Transverse colon (tissue), 4 donors: ENCODE data around the gene DNAI2. TPM values are rescaled to one million over a fixed set of nuclear protein-coding genes. Genes with fewer than 3 reads are reported as not detected.

Experiments used
- DNase-seq: peaks from one replicate; pipeline ENCODE4 v3.0.0-alpha.2; 2019
- H3K27ac ChIP-seq, 4 donors: fragments of 200-600 bp; sonication (generic); 2 replicates each; pipeline ENCODE4 v1.5.1; 2016 to 2018; ENCODE audit warnings: inconsistent platforms in 4 of 4
- H3K27me3 ChIP-seq: fragments of 200-600 bp; sonication (generic); 2 replicates; pipeline ENCODE4 v1.5.1; 2017; ENCODE audit warnings: inconsistent platforms
- H3K36me3 ChIP-seq, 4 donors: fragments of 200-600 bp; sonication (generic); 2 replicates each; pipeline ENCODE4 v1.5.1; 2017 to 2019; ENCODE audit warnings: inconsistent platforms in 4 of 4
- H3K4me1 ChIP-seq, 4 donors: fragments of 200-600 bp; sonication (generic); 2 replicates each; pipeline ENCODE4 v1.5.1; 2017 to 2020; ENCODE audit warnings: inconsistent platforms in 4 of 4
- H3K4me3 ChIP-seq, 4 donors: fragments of 200-600 bp; sonication (generic); 1 replicate in 1 of 4; 2 replicates in 3 of 4; pipeline versions ENCODE4 v1.5.1 to v1.6.1; 2017 to 2019; ENCODE audit warnings: inconsistent platforms in 4 of 4
- H3K9me3 ChIP-seq, 2 donors: fragments of 200-600 bp; sonication (generic); 2 replicates each; pipeline ENCODE4 v1.5.1; 2017 to 2019; ENCODE audit warnings: inconsistent platforms in 2 of 2
- CTCF ChIP-seq, 5 experiments: fragments of 200-600 bp in 3 of 5; fragments of 450-650 bp in 2 of 5; sonication (generic) in 3 of 5; IDR thresholded peaks; 1 replicate in 2 of 5; 2 replicates in 3 of 5; pipeline ENCODE4 v1.5.1; 2016 to 2017; ENCODE audit warnings: antibody characterized with exemption in 5 of 5, inconsistent platforms in 3 of 5, mild to moderate bottlenecking in 2 of 5, moderate library complexity in 1 of 5
- EP300 ChIP-seq: sonication (generic); formaldehyde crosslinking; IDR thresholded peaks from one replicate; pipeline ENCODE4 v1.6.1; 2017; ENCODE audit warnings: antibody characterized with exemption, low read depth
- POLR2A ChIP-seq: fragments of 450-650 bp; IDR thresholded peaks from one replicate; pipeline ENCODE4 v1.6.1; 2016; ENCODE audit warnings: antibody characterized with exemption, mild to moderate bottlenecking, moderate library complexity
- POLR2AphosphoS5 ChIP-seq, 3 donors: sonication (generic); formaldehyde crosslinking; IDR thresholded peaks; one replicate each; pipeline ENCODE4 v1.6.1; 2016; ENCODE audit warnings: antibody characterized with exemption in 3 of 3
- WGBS, 2 donors: methylation state at CpG; one replicate each; pipeline ENCODE4 v1.1.5; 2018; ENCODE audit warnings: low coverage in 1 of 2; 5-methylcytosine and 5-hydroxymethylcytosine counted together
- in situ Hi-C, 4 donors: fragments of 200-750 bp; cut with MboI; loops; one replicate each; pipeline versions ENCODE4 v1.15.0 to v1.15.1; 2017; ENCODE audit warnings: low sequenced_read_pairs in 3 of 4, low pct_ligation_motif_present in 1 of 4, low pct_unique_long_range_greater_than_20kb in 1 of 4
- intact Hi-C: fragments of 100-400 bp; cut with DNase I; formaldehyde crosslinking; loops from one replicate; pipeline ENCODE4 v1.15.1; 2023; ENCODE audit warnings: low total_unique reads
- total RNA-seq, 4 donors: library from RNA; depleted of rRNA; stranded (reverse); fragments of >200 nt; gene quantifications; one replicate each; pipeline ENCODE4 v1.1.0, GENCODE V29; 2016

The DNAI2 gene
- total RNA-seq, 4 donors from 2014 or later, result not detected

- WGBS, 2 donors, result 46 to 79% methylated on average over 7 to 21 of the region's 21 CpGs
- intact Hi-C loops, result no loop called here
Observed at GRCh38 chr17:74344658-74345057, 70.6 kb downstream of the DNAI2 start.

GRCh38 chr17:74345433-74346241 lies 71.6 kb downstream of the DNAI2 start:
- Histone ChIP-seq H3K27ac (no peak overlapping the region), H3K36me3 (no peaks in the 10 kb centered on the region), H3K4me1 (no peaks in the 10 kb centered on the region), H3K4me3 (no peak overlapping the region), H3K27me3 (peaks cover 24% of the 10 kb centered on the region), H3K9me3 (no peaks in the 10 kb centered on the region)
- TF ChIP-seq POLR2A, result no peak
- no peak for TF ChIP-seq EP300
- TF ChIP-seq CTCF (IDR thresholded peaks at IDR 0.05), result no peak
- TF ChIP-seq POLR2AphosphoS5 (IDR thresholded peaks at IDR 0.05), result no peak
- 71% methylated on average over 13 of the region's 13 CpGs; no CpG with 5 or more reads in 1 of the 2 donors for WGBS, 2 donors
- intact Hi-C loops (no loop called here), in situ Hi-C loops (no loop called here)
- no peak for DNase-seq

More at GRCh38 chr17:74344658-74345057, 70.6 kb downstream of the DNAI2 start:
- TF ChIP-seq POLR2AphosphoS5 (IDR thresholded peaks at IDR 0.05), result no peak
- TF ChIP-seq CTCF (IDR thresholded peaks at IDR 0.05), result no peak
- TF ChIP-seq POLR2A, result no peak
- TF ChIP-seq EP300, result no peak
- DNase-seq, result no peak
- H3K27me3 ChIP-seq, result peaks cover 22% of the 10 kb centered on the region
- no peak overlapping the region for H3K27ac ChIP-seq
- no peaks in the 10 kb centered on the region for H3K9me3 ChIP-seq
- in situ Hi-C loops, result no loop called here
- H3K4me1 ChIP-seq, result no peaks in the 10 kb centered on the region
- H3K4me3 ChIP-seq, result no peak overlapping the region
- H3K36me3 ChIP-seq, result no peaks in the 10 kb centered on the region

- peaks cover 39% of the 10 kb centered on the region for H3K27me3 ChIP-seq
- WGBS, 2 donors, result 83 to 100% methylated on average over 3 to 14 of the region's 14 CpGs
- H3K9me3 ChIP-seq, result no peaks in the 10 kb centered on the region
- in situ Hi-C loops (no loop called here), intact Hi-C loops (no loop called here)
- no peak overlapping the region for H3K4me3 ChIP-seq
- H3K27ac ChIP-seq, result no peak overlapping the region
- no peak for DNase-seq
- no peaks in the 10 kb centered on the region for H3K36me3 ChIP-seq
- TF ChIP-seq EP300 (no peak), CTCF (IDR thresholded peaks at IDR 0.05) (no peak), POLR2AphosphoS5 (IDR thresholded peaks at IDR 0.05) (no peak), POLR2A (no peak)
- H3K4me1 ChIP-seq, result no peaks in the 10 kb centered on the region
Observed at GRCh38 chr17:74347646-74348045, 73.6 kb downstream of the DNAI2 start.

- in situ Hi-C loops (no loop called here), intact Hi-C loops (no loop called here)
- no peaks in the 10 kb centered on the region for H3K9me3 ChIP-seq
- H3K4me3 ChIP-seq, result no peak overlapping the region
- no peaks in the 10 kb centered on the region for H3K4me1 ChIP-seq
- DNase-seq, result no peak
- peaks cover 50% of the 10 kb centered on the region for H3K27me3 ChIP-seq
- H3K27ac ChIP-seq, result no peak overlapping the region
- TF ChIP-seq CTCF (IDR thresholded peaks at IDR 0.05) (no peak), POLR2A (no peak), EP300 (no peak), POLR2AphosphoS5 (IDR thresholded peaks at IDR 0.05) (no peak)
- 76 to 84% methylated on average over 8 to 19 of the region's 19 CpGs for WGBS, 2 donors
- no peaks in the 10 kb centered on the region for H3K36me3 ChIP-seq
Observed at GRCh38 chr17:74349120-74349519, 75.1 kb downstream of the DNAI2 start.
